GM18508 (cell line): ENCODE data around the gene PPP6C.

Experiments used
- ATAC-seq: cut with Tn5 transposase; IDR thresholded peaks from one replicate; pipeline ENCODE4 v1.9.1; 2021; ENCODE audit warnings: moderate number of reproducible peaks; ENCODE audit not compliant: insufficient read depth, unreplicated experiment

PPP6C gene

GRCh38 chr9:125103770-125104460, 85.7 kb downstream of the PPP6C start:
- no peak for ATAC-seq

- ATAC-seq: no peak
These were observed 86.6 kb downstream of the PPP6C start for GRCh38 chr9:125103021-125103420.

DNA sequence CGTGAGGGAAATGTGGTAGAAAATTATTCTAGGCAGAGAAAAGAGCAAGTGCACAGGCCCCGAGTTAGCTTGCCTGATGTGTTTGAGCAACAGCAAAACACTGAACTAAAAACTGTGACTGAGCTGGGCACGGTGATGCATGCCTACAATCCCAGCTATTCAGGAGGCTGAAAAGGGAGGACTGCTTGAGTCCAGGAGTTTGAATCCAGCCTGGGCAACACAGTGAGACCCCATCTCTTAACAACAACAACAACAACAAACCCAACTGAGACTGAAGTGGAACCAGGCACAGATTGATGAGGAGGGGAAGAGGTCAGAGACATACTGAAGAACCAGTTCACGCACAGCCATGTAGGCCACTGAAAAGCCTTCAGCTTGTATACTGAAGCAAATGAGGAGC, 88.8 kb downstream of the PPP6C start:
- no peak for ATAC-seq

DNA sequence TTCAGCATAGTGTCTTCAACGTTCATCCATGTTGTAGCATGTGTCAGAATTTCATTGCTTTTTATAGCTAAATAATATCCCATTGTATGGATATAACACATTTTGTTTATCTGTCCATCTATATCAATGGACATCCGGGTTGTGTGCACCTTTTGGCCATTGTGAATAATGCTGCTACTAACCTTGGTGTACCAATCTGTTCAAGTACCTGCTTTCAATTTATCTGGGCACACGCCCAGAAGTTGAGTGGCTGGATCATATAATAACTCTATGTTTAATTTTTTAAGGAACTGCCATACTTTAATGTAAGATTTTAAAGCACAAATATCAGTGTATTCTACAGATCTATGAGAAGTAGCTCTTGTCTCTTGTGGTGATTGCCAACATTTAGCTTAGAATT, 89.8 kb downstream of the PPP6C start:
- no peak for ATAC-seq
